Mesodermal cell (in vitro differentiated cells): ENCODE measurements around the gene IL1RAPL1.

Source experiments
- H3K27ac ChIP-seq: 2 replicates; pipeline ENCODE4 v1.7.0; 2013; ENCODE audit warnings: mild to moderate bottlenecking, low read depth, low read length, moderate library complexity; ENCODE audit not compliant: severe bottlenecking
- H3K36me3 ChIP-seq: 2 replicates; pipeline ENCODE4 v1.7.1; 2013; ENCODE audit warnings: mild to moderate bottlenecking, low read length, moderate library complexity; ENCODE audit not compliant: control insufficient read depth, insufficient read depth
- H3K4me1 ChIP-seq: one replicate; pipeline ENCODE4 v1.7.1; 2013; ENCODE audit warnings: mild to moderate bottlenecking, low read length; ENCODE audit not compliant: insufficient read depth, control insufficient read depth, poor library complexity, severe bottlenecking
- H3K4me3 ChIP-seq: 2 replicates; pipeline ENCODE4 v1.7.0; 2013; ENCODE audit warnings: low read length, control low read depth, mild to moderate bottlenecking; ENCODE audit not compliant: insufficient read depth, poor library complexity, severe bottlenecking; ENCODE audit errors: extremely low read depth
- H3K9me3 ChIP-seq: 2 replicates; pipeline ENCODE4 v1.7.1; 2013; ENCODE audit warnings: mild to moderate bottlenecking, low read length, moderate library complexity; ENCODE audit not compliant: control insufficient read depth
- WGBS, 2 experiments: methylation state at CpG; one replicate each; pipeline ENCODE4 v1.1.5; 2013; ENCODE audit warnings: missing lambda C conversion rate in 2 of 2; ENCODE audit not compliant: insufficient coverage in 2 of 2; 5-methylcytosine and 5-hydroxymethylcytosine counted together

The IL1RAPL1 gene

GRCh38 chrX:29788991-29789699, 1201.9 kb downstream of the IL1RAPL1 start:
- WGBS, 2 experiments, result no CpG with 5 or more reads among the region's 4 CpGs
- no peaks in the 10 kb centered on the region for H3K4me1 ChIP-seq
- H3K4me3 ChIP-seq, result no peak overlapping the region
- no peaks in the 10 kb centered on the region for H3K36me3 ChIP-seq
- no peak overlapping the region for H3K27ac ChIP-seq
- no peaks in the 10 kb centered on the region for H3K9me3 ChIP-seq

DNA sequence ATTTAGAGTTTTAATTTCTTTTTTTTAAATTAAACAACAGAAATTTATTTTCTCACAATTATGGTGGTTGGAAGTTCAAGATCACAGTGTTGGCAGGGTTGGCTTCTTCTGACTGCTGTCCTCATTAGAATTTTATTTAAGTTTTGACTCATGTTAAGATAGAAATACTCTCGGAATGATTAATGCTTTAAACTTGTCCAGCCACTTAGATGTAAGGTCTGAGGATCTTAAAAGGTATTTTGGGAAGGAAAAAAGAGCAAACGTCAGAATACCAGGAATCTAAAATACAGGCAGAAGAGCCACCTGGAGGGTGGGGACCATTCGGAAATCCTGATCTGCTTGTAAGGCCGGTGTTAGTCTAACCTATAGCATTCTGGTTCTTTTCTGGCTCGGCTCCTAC, 1205.1 kb downstream of the IL1RAPL1 start:
- H3K36me3 ChIP-seq, result no peaks in the 10 kb centered on the region
- H3K9me3 ChIP-seq, result no peaks in the 10 kb centered on the region
- H3K4me1 ChIP-seq, result no peaks in the 10 kb centered on the region
- H3K4me3 ChIP-seq, result no peak overlapping the region
- H3K27ac ChIP-seq, result no peak overlapping the region
- WGBS, 2 experiments, result 60% methylated on average over 1 of the region's 5 CpGs; no CpG with 5 or more reads in 1 of the 2 experiments

DNA sequence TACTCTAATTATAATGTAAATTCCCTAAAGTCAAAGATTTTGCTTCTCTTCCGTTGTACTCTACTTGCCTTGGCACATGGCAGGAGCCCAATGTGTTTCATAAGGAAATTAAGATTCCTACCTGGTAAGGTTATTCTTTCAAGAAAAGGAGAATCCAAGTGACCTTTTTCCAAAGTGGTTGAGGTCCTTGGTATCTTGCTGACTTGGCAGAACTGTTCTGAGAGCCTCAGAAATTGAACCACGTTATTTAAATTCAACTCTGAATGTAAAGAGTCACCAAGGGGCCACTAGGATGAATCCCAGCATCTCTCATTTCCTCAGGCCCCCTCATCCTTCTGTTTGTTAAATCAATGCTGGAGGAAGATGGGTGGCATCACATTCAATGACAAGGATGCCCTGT, 1209.9 kb downstream of the IL1RAPL1 start:
- no peak overlapping the region for H3K27ac ChIP-seq

GRCh38 chrX:29798469-29798868, 1211.2 kb downstream of the IL1RAPL1 start:
- Histone ChIP-seq H3K4me3 (no peak overlapping the region), H3K4me1 (no peaks in the 10 kb centered on the region), H3K36me3 (no peaks in the 10 kb centered on the region), H3K27ac (no peak overlapping the region), H3K9me3 (no peaks in the 10 kb centered on the region)
- no CpG with 5 or more reads among the region's 2 CpGs for WGBS, 2 experiments

More for the DNA sequence above, 1209.9 kb downstream of the IL1RAPL1 start:
- H3K4me1 ChIP-seq, result no peaks in the 10 kb centered on the region
- H3K36me3 ChIP-seq, result no peaks in the 10 kb centered on the region
- no peaks in the 10 kb centered on the region for H3K9me3 ChIP-seq
- no peak overlapping the region for H3K4me3 ChIP-seq
- no CpG with 5 or more reads among the region's 2 CpGs for WGBS, 2 experiments

DNA sequence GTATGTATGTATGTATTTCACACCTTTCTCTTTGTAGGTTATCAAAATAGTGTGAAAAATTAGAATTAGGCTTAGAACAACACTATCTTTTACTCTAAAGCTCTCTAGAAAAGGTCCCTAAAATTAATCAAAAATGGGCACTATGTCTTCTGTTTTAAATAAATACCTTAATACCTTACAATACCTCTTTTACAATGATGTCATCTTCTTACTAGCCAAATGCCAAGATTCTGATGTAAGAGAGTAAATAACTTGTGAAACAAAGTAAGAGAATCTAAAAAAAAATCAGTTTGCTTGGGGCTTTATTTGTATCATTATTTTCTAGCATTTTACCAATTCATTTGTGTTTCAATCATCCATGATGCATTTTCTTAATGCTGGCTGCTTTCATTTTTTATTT, 1225.9 kb downstream of the IL1RAPL1 start:
- Histone ChIP-seq H3K9me3 (no peaks in the 10 kb centered on the region), H3K27ac (no peak overlapping the region), H3K36me3 (no peaks in the 10 kb centered on the region), H3K4me1 (no peaks in the 10 kb centered on the region), H3K4me3 (no peak overlapping the region)

- Histone ChIP-seq H3K9me3 (no peaks in the 10 kb centered on the region), H3K4me1 (no peaks in the 10 kb centered on the region), H3K27ac (no peak overlapping the region), H3K36me3 (no peaks in the 10 kb centered on the region), H3K4me3 (no peak overlapping the region)
- WGBS, 2 experiments, result 100% methylated on average over 1 of the region's 6 CpGs; no CpG with 5 or more reads in 1 of the 2 experiments
These were observed 1237.1 kb downstream of the IL1RAPL1 start for GRCh38 chrX:29824176-29824906.

GRCh38 chrX:29826742-29827141, 1239.5 kb downstream of the IL1RAPL1 start:
- Histone ChIP-seq H3K4me3 (no peak overlapping the region), H3K36me3 (no peaks in the 10 kb centered on the region), H3K9me3 (no peaks in the 10 kb centered on the region), H3K27ac (no peak overlapping the region), H3K4me1 (no peaks in the 10 kb centered on the region)
- 90% methylated on average over 2 of the region's 5 CpGs; no CpG with 5 or more reads in 1 of the 2 experiments for WGBS, 2 experiments

DNA sequence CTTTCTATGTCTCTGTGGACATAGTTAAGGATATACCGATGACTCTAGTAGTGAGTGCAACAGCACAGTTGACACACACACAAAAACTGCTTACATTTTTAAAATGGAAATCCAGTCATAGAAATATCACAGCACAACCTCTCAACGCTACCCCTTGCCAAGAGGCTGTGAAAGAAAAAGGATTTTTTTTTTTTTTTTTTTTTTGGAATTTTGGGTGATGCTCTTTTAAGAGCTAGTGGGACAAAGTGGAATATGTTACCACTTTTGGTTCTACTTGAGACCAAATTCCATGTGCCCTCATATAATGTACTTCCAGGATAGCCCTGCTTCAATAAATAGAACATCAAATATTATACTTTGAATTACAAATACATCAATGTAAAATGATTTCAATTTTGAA, 1247.1 kb downstream of the IL1RAPL1 start:
- WGBS, 2 experiments, result no CpG with 5 or more reads among the region's 2 CpGs
- no peak overlapping the region for H3K27ac ChIP-seq
- H3K9me3 ChIP-seq, result no peaks in the 10 kb centered on the region
- no peaks in the 10 kb centered on the region for H3K36me3 ChIP-seq
- no peak overlapping the region for H3K4me3 ChIP-seq
- no peaks in the 10 kb centered on the region for H3K4me1 ChIP-seq

DNA sequence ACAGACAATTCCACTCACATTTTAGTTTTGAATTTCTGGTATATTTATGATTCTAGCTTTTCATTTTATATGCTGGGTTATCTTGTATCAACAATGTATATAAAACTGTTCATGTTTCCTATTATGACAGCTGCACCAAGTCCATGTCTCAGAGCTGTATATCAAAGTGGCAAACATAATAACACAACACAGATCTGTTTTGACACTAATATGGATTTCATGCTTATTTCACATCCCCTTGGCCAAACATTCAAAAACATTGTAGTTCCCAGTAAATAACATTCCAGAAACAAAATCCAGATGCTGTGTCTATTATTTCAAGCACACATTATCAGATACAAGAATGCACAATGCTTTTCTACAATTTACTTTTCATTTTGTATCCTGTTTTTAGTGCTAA, 1247.5 kb downstream of the IL1RAPL1 start:
- Histone ChIP-seq H3K4me1 (no peaks in the 10 kb centered on the region), H3K36me3 (no peaks in the 10 kb centered on the region), H3K27ac (no peak overlapping the region), H3K4me3 (no peak overlapping the region), H3K9me3 (no peaks in the 10 kb centered on the region)

DNA sequence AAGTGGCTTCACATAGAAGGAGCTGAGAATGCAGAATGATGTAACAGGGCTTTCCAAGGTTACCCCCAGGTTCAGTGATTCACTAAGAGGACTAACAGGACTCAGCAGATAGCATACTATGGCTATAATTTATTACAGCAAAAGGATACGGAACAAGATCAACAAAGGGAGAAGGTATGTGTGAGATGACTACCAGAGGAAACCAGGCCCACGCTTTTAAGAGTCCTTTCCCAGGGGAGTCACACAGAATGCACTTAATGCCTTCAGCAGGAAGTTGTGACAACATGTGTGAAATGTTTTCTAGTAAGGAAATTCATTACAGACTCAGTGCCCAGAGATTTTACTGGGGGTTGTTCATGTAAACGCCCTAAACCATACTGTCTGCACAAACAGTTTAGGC, 1254.5 kb downstream of the IL1RAPL1 start:
- Histone ChIP-seq H3K27ac (no peak overlapping the region), H3K4me1 (no peaks in the 10 kb centered on the region), H3K36me3 (no peaks in the 10 kb centered on the region), H3K4me3 (no peak overlapping the region), H3K9me3 (no peaks in the 10 kb centered on the region)
- 100% methylated on average over 1 of the region's 3 CpGs; no CpG with 5 or more reads in 1 of the 2 experiments for WGBS, 2 experiments

- Histone ChIP-seq H3K27ac (no peak overlapping the region), H3K4me1 (no peaks in the 10 kb centered on the region), H3K4me3 (no peak overlapping the region), H3K36me3 (no peaks in the 10 kb centered on the region), H3K9me3 (no peaks in the 10 kb centered on the region)
- WGBS, 2 experiments, result no CpG with 5 or more reads among the region's 4 CpGs
These were observed 1255.3 kb downstream of the IL1RAPL1 start for GRCh38 chrX:29842552-29842951.
